ENCODE measurements around the gene GAB4. TPM values are rescaled to one million over a fixed set of nuclear protein-coding genes. Genes with fewer than 3 reads are reported as not detected.

Gene GAB4
- total RNA-seq, 1 donor from 2014 or later: not detected

- intact Hi-C loops (cut with DNase I): no loop called here
- H3K4me1 ChIP-seq: no peaks in the 10 kb centered on the region
- no peak overlapping the region for H3K27ac ChIP-seq
- no peaks in the 10 kb centered on the region for H3K9me3 ChIP-seq
- no peaks in the 10 kb centered on the region for H3K27me3 ChIP-seq
- no peak overlapping the region for H3K4me3 ChIP-seq
- TF ChIP-seq POLR2AphosphoS5 (IDR thresholded peaks at IDR 0.05; ENCODE audit: insufficient read depth in 1 of 2, low read depth in 1 of 2): no peak
- no peak for TF ChIP-seq CTCF (IDR thresholded peaks at IDR 0.05)
- TF ChIP-seq POLR2A (IDR thresholded peaks at IDR 0.05): no peak
- no peaks in the 10 kb centered on the region for H3K36me3 ChIP-seq
- DNase-seq (ENCODE audit: extremely low spot score in 2 of 2): peak in 1 of 2 donors; percentile 52
Measured at GRCh38 chr22:16958475-16958874, 49.5 kb downstream of the GAB4 start.

GRCh38 chr22:16957781-16958180 lies 50.2 kb downstream of the GAB4 start:
- no peak for TF ChIP-seq POLR2A (IDR thresholded peaks at IDR 0.05)
- no peak for TF ChIP-seq CTCF (IDR thresholded peaks at IDR 0.05)
- TF ChIP-seq POLR2AphosphoS5 (IDR thresholded peaks at IDR 0.05; ENCODE audit: insufficient read depth in 1 of 2, low read depth in 1 of 2): no peak
- DNase-seq (ENCODE audit: extremely low spot score in 2 of 2): peak in 1 of 2 donors; percentile 72
- Histone ChIP-seq H3K4me1 (no peaks in the 10 kb centered on the region), H3K27ac (no peak overlapping the region), H3K27me3 (no peaks in the 10 kb centered on the region), H3K4me3 (no peak overlapping the region), H3K36me3 (no peaks in the 10 kb centered on the region), H3K9me3 (no peaks in the 10 kb centered on the region)
- intact Hi-C loops (cut with DNase I): no loop called here

GRCh38 chr22:16956290-16956689 lies 51.7 kb downstream of the GAB4 start:
- Histone ChIP-seq H3K4me3 (no peak overlapping the region), H3K4me1 (no peaks in the 10 kb centered on the region), H3K27me3 (no peaks in the 10 kb centered on the region), H3K27ac (no peak overlapping the region), H3K9me3 (no peaks in the 10 kb centered on the region), H3K36me3 (no peaks in the 10 kb centered on the region)
- TF ChIP-seq POLR2A (IDR thresholded peaks at IDR 0.05) (no peak), CTCF (IDR thresholded peaks at IDR 0.05) (no peak)
- intact Hi-C loops (cut with DNase I): no loop called here
- peak in 1 of 2 donors; percentile 69 for DNase-seq (ENCODE audit: extremely low spot score in 2 of 2)

GRCh38 chr22:16955678-16956210 lies 52.3 kb downstream of the GAB4 start:
- Histone ChIP-seq H3K36me3 (no peaks in the 10 kb centered on the region), H3K9me3 (no peaks in the 10 kb centered on the region), H3K4me1 (no peaks in the 10 kb centered on the region), H3K27ac (no peak overlapping the region), H3K4me3 (no peak overlapping the region), H3K27me3 (no peaks in the 10 kb centered on the region)
- TF ChIP-seq POLR2A (IDR thresholded peaks at IDR 0.05) (no peak), CTCF (IDR thresholded peaks at IDR 0.05) (no peak), POLR2AphosphoS5 (IDR thresholded peaks at IDR 0.05; ENCODE audit: insufficient read depth in 1 of 2, low read depth in 1 of 2) (no peak)
- peak in 1 of 2 donors; percentile 40 for DNase-seq (ENCODE audit: extremely low spot score in 2 of 2)
- intact Hi-C loops (cut with DNase I): no loop called here

- Histone ChIP-seq H3K27ac (no peak overlapping the region), H3K27me3 (no peaks in the 10 kb centered on the region), H3K4me1 (no peaks in the 10 kb centered on the region), H3K4me3 (no peak overlapping the region), H3K36me3 (no peaks in the 10 kb centered on the region), H3K9me3 (no peaks in the 10 kb centered on the region)
- intact Hi-C loops (cut with DNase I): no loop called here
- TF ChIP-seq POLR2AphosphoS5 (IDR thresholded peaks at IDR 0.05; ENCODE audit: insufficient read depth in 1 of 2, low read depth in 1 of 2): no peak
- no peak for TF ChIP-seq POLR2A (IDR thresholded peaks at IDR 0.05)
- TF ChIP-seq CTCF (IDR thresholded peaks at IDR 0.05): no peak
- DNase-seq (ENCODE audit: extremely low spot score in 2 of 2): peak in 1 of 2 donors; percentile 40
Measured at GRCh38 chr22:16955081-16955480, 52.9 kb downstream of the GAB4 start.

Measured in vagina (tissue), 2 donors.